ENCODE results near the gene CCDC170. TPM values are rescaled to one million over a fixed set of nuclear protein-coding genes. Genes with fewer than 3 reads are reported as not detected.

CCDC170 gene
- total and polyA plus RNA-seq, 2 of the 8 experiments (the other 6 are each of a cell fraction or from before 2014, with no cell fraction given), result 0.06 to 0.09 TPM

DNA sequence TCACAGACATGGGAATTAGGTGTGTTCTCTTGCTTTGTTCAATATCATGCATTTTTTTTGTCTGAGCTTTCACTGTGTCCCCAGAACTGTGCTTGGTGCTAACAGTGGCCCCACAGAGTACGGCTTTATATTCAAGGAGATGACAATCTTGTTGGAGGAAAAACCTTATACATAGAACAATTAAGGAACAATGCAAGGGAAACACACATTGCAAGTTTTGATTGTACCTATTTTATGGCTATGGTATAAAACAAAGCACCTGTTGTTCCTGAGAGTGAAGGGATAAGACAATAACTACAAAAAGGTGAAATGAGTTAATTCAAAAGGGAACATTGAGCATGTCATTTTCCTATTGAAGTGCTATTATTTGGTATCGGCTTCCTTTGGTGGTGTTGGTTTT is 169.7 kb downstream of the CCDC170 start:
- Histone ChIP-seq H2BK20ac (ENCODE audit: low read length) (no peak overlapping the region), H3K79me2 (ENCODE audit: control insufficient read depth in 1 of 2, insufficient read depth in 2 of 2, low read length in 2 of 2) (no peaks in the 10 kb centered on the region), H3K27me3 (replicated peaks in 1 of 4; ENCODE audit: control insufficient read depth in 3 of 4, extremely low read depth in 1 of 4, insufficient read depth in 3 of 4, low read length in 3 of 4) (no peaks in the 10 kb centered on the region), H4K8ac (ENCODE audit: extremely low read depth, insufficient read depth, low read length) (no peak overlapping the region), H3K27ac (ENCODE audit: low read depth, low read length) (no peak overlapping the region), H3K23me2 (ENCODE audit: low read depth, low read length) (no peaks in the 10 kb centered on the region), H2AK5ac (ENCODE audit: low read depth, low read length) (no peak overlapping the region), H4K20me1 (replicated peaks in 1 of 2; ENCODE audit: control insufficient read depth in 1 of 2, insufficient read depth in 2 of 2, low read length in 2 of 2) (no peaks in the 10 kb centered on the region), H3K14ac (ENCODE audit: insufficient read length) (no peak overlapping the region), H2AFZ (ENCODE audit: low read length) (no peak overlapping the region), H4K91ac (replicated peaks; ENCODE audit: insufficient read length, low read length) (no peak overlapping the region), H3K4me3 (ENCODE audit: extremely low read depth in 1 of 4, insufficient read depth in 2 of 4, low read depth in 3 of 4, low read length in 4 of 4) (no peak overlapping the region), H2BK5ac (ENCODE audit: low read depth, low read length) (no peak overlapping the region), H2BK12ac (ENCODE audit: low read depth, low read length) (no peak overlapping the region), H3K4me1 (replicated peaks in 1 of 4; ENCODE audit: control insufficient read depth in 3 of 4, insufficient read depth in 4 of 4, low read length in 3 of 4) (no peaks in the 10 kb centered on the region), H3K23ac (ENCODE audit: insufficient read length) (no peak overlapping the region), H4K5ac (ENCODE audit: insufficient read length, low read depth, low read length) (no peak overlapping the region), H3K9ac (replicated peaks in 1 of 4; ENCODE audit: extremely low read depth in 1 of 4, low read depth in 3 of 4, low read length in 3 of 4) (no peak overlapping the region), H3K36me3 (ENCODE audit: control insufficient read depth in 2 of 4, insufficient read depth in 4 of 4, low read length in 3 of 4) (no peaks in the 10 kb centered on the region), H3K79me1 (ENCODE audit: low read depth, low read length) (no peaks in the 10 kb centered on the region), H3K18ac (ENCODE audit: extremely low read depth, low read length) (no peak overlapping the region), H3K9me3 (ENCODE audit: insufficient read depth in 2 of 2, low read depth in 1 of 2, low read length in 1 of 2) (no peaks in the 10 kb centered on the region), H2BK120ac (replicated peaks; ENCODE audit: low read depth, low read length) (no peak overlapping the region), H2BK15ac (ENCODE audit: low read length) (no peak overlapping the region), H3K56ac (replicated peaks; ENCODE audit: insufficient read length, low read depth, low read length) (no peak overlapping the region), H3K4ac (replicated peaks; ENCODE audit: insufficient read length, low read depth, low read length) (no peak overlapping the region), H3K4me2 (ENCODE audit: insufficient read depth in 1 of 2, low read depth in 2 of 2, low read length in 2 of 2) (no peak overlapping the region)
- POLR2A ChIA-PET (ENCODE audit: partially characterized antibody), result no interaction called here
- FAIRE-seq, result no peak
- DNase-seq (ENCODE audit: low read depth in 1 of 2, low spot score in 2 of 2), result no peak
- no peak for TF ChIP-seq GABPA (IDR thresholded peaks at IDR 0.05; ENCODE audit: borderline replicate concordance, insufficient read depth, low read length)
- WGBS, 2 experiments (ENCODE audit: extremely low coverage in 1 of 2, insufficient coverage in 1 of 2, insufficient read length in 1 of 2, insufficient replicate concordance in 2 of 2, low coverage in 1 of 2, low lambda C conversion rate in 2 of 2, missing lambda C conversion rate in 1 of 2), result 90% methylated on average over 2 of the region's 2 CpGs; no CpG with 5 or more reads in 1 of the 2 experiments
- CTCF ChIA-PET (ENCODE audit: partially characterized antibody), result interaction anchor here (1.1 to 3.0 kb wide), 8 partner anchors 9 to 688 kb away, joined by 4 to 18 read pairs (median 5); no protein-coding TSS in a partner anchor
